Endothelial cell of umbilical vein (primary cell): ENCODE measurements around the gene FUT7. TPM values are rescaled to one million over a fixed set of nuclear protein-coding genes. Genes with fewer than 3 reads are reported as not detected.

Experiments
- BruUV-seq: library from RNA; stranded (reverse); fragments of 400-500 nt; replicated peaks from 2 replicates; lab custom pipeline; 2021; lab: Mats Ljungman, UMichigan
- CTCF ChIA-PET: fragments of 300-600, 350-600 bp; sonication (Branson Sonifier 250); formaldehyde crosslinking; loops from one replicate; lab custom pipeline; 2021; ENCODE audit warnings: antibody characterized with exemption, inconsistent platforms; lab: Charles Lee
- POLR2A ChIA-PET: fragments of 300-600, 350-600 bp; sonication (Branson Sonifier 250); formaldehyde crosslinking; loops from one replicate; lab custom pipeline; 2021; ENCODE audit warnings: antibody characterized with exemption, inconsistent platforms; lab: Charles Lee
- DNase-seq: peaks from one replicate; pipeline ENCODE4 v3.0.0-alpha.2; 2011; ENCODE audit warnings: low read depth, low spot score
- FAIRE-seq: peaks from 2 replicates; lab custom pipeline; 2011; peaks lifted over from hg19 to GRCh38; lab: Jason Lieb, UNC
- H2AFZ ChIP-seq: 2 replicates; pipeline ENCODE4 v1.6.0; 2012; ENCODE audit warnings: low read depth, low read length, control low read depth, inconsistent platforms
- H3K27ac ChIP-seq: 2 replicates; pipeline ENCODE4 v1.5.1; 2011; ENCODE audit warnings: low read depth, mild to moderate bottlenecking, control low read depth, low read length, moderate library complexity; ENCODE audit not compliant: insufficient read depth
- H3K27me3 ChIP-seq, 2 experiments: 2 replicates each; pipeline versions ENCODE4 v1.6.0 to v1.6.1; 2011; ENCODE audit warnings: low read length in 2 of 2, mixed read lengths in 1 of 2; ENCODE audit not compliant: control insufficient read depth in 2 of 2, insufficient read depth in 2 of 2
- H3K36me3 ChIP-seq, 2 experiments: 2 replicates in 1 of 2; 3 replicates in 1 of 2; pipeline ENCODE4 v1.5.1; 2011; ENCODE audit warnings: low read length in 2 of 2, mild to moderate bottlenecking in 1 of 2, moderate library complexity in 1 of 2; ENCODE audit not compliant: control insufficient read depth in 2 of 2, insufficient read depth in 2 of 2; ENCODE audit errors: extremely low read depth in 1 of 2
- H3K4me1 ChIP-seq: 3 replicates; pipeline ENCODE4 v1.5.1; 2011; ENCODE audit warnings: mild to moderate bottlenecking, low read length; ENCODE audit not compliant: control insufficient read depth, insufficient read depth; ENCODE audit errors: extremely low read depth
- H3K4me2 ChIP-seq: 2 replicates; pipeline ENCODE4 v1.6.1; 2011; ENCODE audit warnings: low read length, control low read depth, mixed read lengths; ENCODE audit not compliant: insufficient read depth
- H3K4me3 ChIP-seq, 3 experiments: fragments of 200-600 bp in 1 of 3; sonication (generic), shearing (Covaris generic) in 1 of 3; replicated peaks in 1 of 3; 2 replicates each; pipeline ENCODE4 v1.5.1; 2011 to 2016; ENCODE audit warnings: control low read depth in 3 of 3, low read length in 3 of 3, mild to moderate bottlenecking in 2 of 3, inconsistent platforms in 1 of 3, low read depth in 1 of 3, moderate library complexity in 1 of 3; ENCODE audit not compliant: insufficient read depth in 1 of 3
- H3K79me2 ChIP-seq: 2 replicates; pipeline ENCODE4 v1.6.0; 2012; ENCODE audit warnings: low read length, inconsistent platforms; ENCODE audit not compliant: control insufficient read depth, insufficient read depth
- H3K9ac ChIP-seq: replicated peaks from 2 replicates; pipeline ENCODE3; 2011; ENCODE audit warnings: low read length, control low read depth; ENCODE audit not compliant: insufficient read depth; ENCODE audit errors: extremely low read depth
- H3K9me1 ChIP-seq: replicated peaks from 3 replicates; pipeline ENCODE4 v1.6.0; 2011; ENCODE audit warnings: mild to moderate bottlenecking, low read length; ENCODE audit not compliant: control insufficient read depth, insufficient read depth; ENCODE audit errors: extremely low read depth
- H3K9me3 ChIP-seq: replicated peaks from 2 replicates; pipeline ENCODE4 v1.5.1; 2012; ENCODE audit warnings: low read length, inconsistent platforms; ENCODE audit not compliant: control insufficient read depth, insufficient read depth
- H4K20me1 ChIP-seq: replicated peaks from 2 replicates; pipeline ENCODE3; 2011; ENCODE audit warnings: mild to moderate bottlenecking, low read length; ENCODE audit not compliant: control insufficient read depth, insufficient read depth; ENCODE audit errors: extremely low read depth
- CTCF ChIP-seq, 2 donors: IDR thresholded peaks; 1 replicate in 1 of 2; 2 replicates in 1 of 2; pipeline ENCODE4 v1.5.1; 2011; ENCODE audit warnings: low read length in 2 of 2, mild to moderate bottlenecking in 2 of 2, moderate library complexity in 2 of 2, control low read depth in 1 of 2, inconsistent platforms in 1 of 2, low read depth in 1 of 2; ENCODE audit not compliant: insufficient read depth in 1 of 2; ENCODE audit errors: extremely low read depth in 1 of 2
- EZH2 ChIP-seq: IDR thresholded peaks from 2 replicates; pipeline ENCODE4 v1.6.1; 2012; ENCODE audit warnings: borderline replicate concordance, low read depth, mild to moderate bottlenecking, moderate library complexity, low read length, inconsistent platforms; ENCODE audit not compliant: severe bottlenecking
- FOS ChIP-seq: IDR thresholded peaks from 2 replicates; pipeline ENCODE4 v1.6.1; 2011; ENCODE audit warnings: mild to moderate bottlenecking, low read length, moderate library complexity, borderline replicate concordance; ENCODE audit not compliant: insufficient read depth
- GATA2 ChIP-seq: IDR thresholded peaks from 2 replicates; pipeline ENCODE4 v1.7.0; 2011; ENCODE audit warnings: low read depth, mild to moderate bottlenecking, moderate library complexity, mixed read lengths, low read length; ENCODE audit not compliant: insufficient read length, insufficient read depth
- JUN ChIP-seq: IDR thresholded peaks from 2 replicates; pipeline ENCODE4 v1.6.1; 2011; ENCODE audit warnings: borderline replicate concordance, low read depth; ENCODE audit not compliant: insufficient read length, insufficient read depth
- MAX ChIP-seq: IDR thresholded peaks from 2 replicates; pipeline ENCODE4 v1.6.1; 2011; ENCODE audit not compliant: insufficient read depth, insufficient read length
- MYC ChIP-seq: IDR thresholded peaks from one replicate; pipeline ENCODE4 v1.6.1; 2011; ENCODE audit warnings: mild to moderate bottlenecking, low read depth, low read length
- POLR2A ChIP-seq: IDR thresholded peaks from 2 replicates; pipeline ENCODE4 v1.6.1; 2012; ENCODE audit warnings: low read depth, mild to moderate bottlenecking, control low read depth, low read length
- POLR2AphosphoS5 ChIP-seq: IDR thresholded peaks from 2 replicates; pipeline ENCODE4 v1.6.1; 2012; ENCODE audit warnings: low read depth, mild to moderate bottlenecking, control low read depth, low read length, moderate library complexity; ENCODE audit not compliant: insufficient read depth
- dilution Hi-C: fragments of 300-500 bp; cut with MboI; formaldehyde crosslinking; loops from one replicate; pipeline ENCODE4 v1.15.0; 2019; ENCODE audit warnings: low sequenced_read_pairs; ENCODE audit not compliant: extremely low pct_ligation_motif_present
- intact Hi-C: fragments of 100-400 bp; cut with micrococcal nuclease; formaldehyde crosslinking; loops from one replicate; pipeline ENCODE4 v1.10.0; 2022
- polyA plus RNA-seq, 4 experiments: library from polyadenylated mRNA; depleted of rRNA in 3 of 4; stranded (reverse) in 3 of 4; unstranded in 1 of 4; fragments of >200 nt; gene quantifications; 2 replicates each; pipeline versions ENCODE4 v1.2.1 to v1.2.3, GENCODE V29; 2011 to 2012; ENCODE audit warnings: missing spikeins in 1 of 4
- total RNA-seq: library from RNA; stranded (reverse); gene quantifications from 2 replicates; pipeline ENCODE4 v1.2.3, GENCODE V29; 2021

The FUT7 gene
- total and polyA plus RNA-seq, 2 donors (not counting 3 experiments of a cell fraction or from before 2014, with no cell fraction given), result not detected

GRCh38 chr9:137011907-137012675, 19.8 kb downstream of the FUT7 start:
- Histone ChIP-seq H3K9me3 (no peaks in the 10 kb centered on the region), H3K9ac (no peak overlapping the region), H3K36me3 (no peaks in the 10 kb centered on the region), H3K4me3 (no peak overlapping the region), H3K79me2 (no peaks in the 10 kb centered on the region), H3K27me3 (no peaks in the 10 kb centered on the region), H3K9me1 (no peaks in the 10 kb centered on the region), H3K4me2 (no peak overlapping the region), H3K27ac (no peak overlapping the region), H4K20me1 (no peaks in the 10 kb centered on the region), H2AFZ (no peak overlapping the region), H3K4me1 (no peaks in the 10 kb centered on the region)
- ChIA-PET CTCF (interaction anchor here (1.4 to 1.7 kb wide), 2 partner anchors 17 to 23 kb away, joined by 3 to 4 read pairs; no protein-coding TSS in a partner anchor), POLR2A (no interaction called here)
- dilution Hi-C loops, result no loop called here
- DNase-seq, result no peak
- FAIRE-seq, result no peak
- BruUV-seq, result no TSS peak
- TF ChIP-seq EZH2 (no peak), POLR2AphosphoS5 (no peak), MYC (no peak), FOS (no peak), POLR2A (no peak), GATA2 (no peak), CTCF (IDR thresholded peaks at IDR 0.05; ENCODE audit: extremely low read depth in 1 of 2, insufficient read depth in 1 of 2, low read depth in 1 of 2, low read length in 2 of 2) (no peak), JUN (no peak), MAX (no peak)
- intact Hi-C loops, result no loop called here
